ENCODE results near the gene SCO2. TPM values are rescaled to one million over a fixed set of nuclear protein-coding genes. Genes with fewer than 3 reads are reported as not detected.

SCO2 gene
- total and polyA plus RNA-seq, 10 of the 15 experiments (the other 5 are each of a cell fraction or from before 2014, with no cell fraction given), result 0.18 to 16.0 (median 2.4) TPM; not detected in 1

DNA sequence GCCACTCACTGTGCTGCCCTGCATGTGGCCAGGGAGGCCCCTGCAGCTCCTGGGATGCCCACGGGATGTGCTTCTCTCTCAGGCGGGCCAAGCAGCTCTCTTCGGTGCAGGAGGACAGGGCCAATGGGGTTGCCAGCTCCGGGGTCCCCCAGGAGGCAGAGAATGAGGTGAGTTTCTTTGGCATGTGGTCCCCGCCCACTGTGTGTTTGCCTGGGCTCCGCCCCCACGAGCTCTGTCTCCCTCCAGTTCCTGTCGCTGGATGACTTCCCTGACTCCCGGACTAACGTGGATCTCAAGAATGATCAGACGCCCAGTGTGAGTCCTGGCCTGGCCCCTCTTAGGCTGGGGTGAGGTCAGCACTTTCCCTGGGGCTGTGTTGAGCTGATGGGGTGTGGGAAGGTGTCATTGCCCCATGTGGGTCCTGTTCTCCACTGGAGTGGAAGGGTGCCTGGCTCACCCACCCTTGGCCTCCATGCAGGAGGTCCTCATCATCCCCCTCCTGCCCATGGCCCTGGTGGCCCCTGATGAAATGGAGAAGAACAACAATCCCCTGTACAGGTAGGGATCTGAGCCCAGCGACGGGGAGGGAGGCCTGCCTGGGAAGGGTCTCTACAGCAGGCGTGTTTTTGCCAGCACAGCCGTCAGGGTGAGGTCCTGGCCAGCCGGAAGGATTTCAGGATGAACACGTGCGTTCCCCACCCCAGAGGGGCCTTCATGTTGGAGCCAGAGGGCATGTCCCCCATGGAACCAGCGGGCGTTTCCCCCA lies 7.7 kb downstream of the SCO2 start:
- POLR2A ChIA-PET, result interaction anchor here (0.5 kb wide), 1 partner anchor 26 kb away, joined by 3 read pairs; no protein-coding TSS in a partner anchor
- no peaks in the 10 kb centered on the region for H3K9me3 ChIP-seq (replicated peaks; ENCODE audit: control insufficient read depth, insufficient read depth, low read length)
- no peaks in the 10 kb centered on the region; the same call in 1 of the 2 replicates for H3K4me1 ChIP-seq (ENCODE audit: control insufficient read depth, insufficient read depth, low read length)
- CTCF ChIA-PET, result no interaction called here
- H3K9ac ChIP-seq (ENCODE audit: control insufficient read depth, insufficient read depth, low read length), result no peak overlapping the region
- no peak overlapping the region for H3K4me3 ChIP-seq
- SMC1A ChIA-PET (ENCODE audit: uncharacterized antibody, unreplicated experiment), result no interaction called here
- H3K79me2 ChIP-seq (ENCODE audit: control insufficient read depth, insufficient read depth, low read length), result peaks cover 16% of the 10 kb centered on the region
- intact Hi-C loops (cut with micrococcal nuclease; ENCODE audit: unreplicated experiment), result no loop called here
- no peak overlapping the region for H2AFZ ChIP-seq (ENCODE audit: control insufficient read depth, low read depth, low read length)
- H3K4me2 ChIP-seq (ENCODE audit: control insufficient read depth, insufficient read depth), result no peak overlapping the region
- peaks cover 6 to 38% of the 10 kb centered on the region in 2 experiments; a peak in 3 of 4 replicates for H3K36me3 ChIP-seq (ENCODE audit: control insufficient read depth in 2 of 2, insufficient read depth in 2 of 2, low read length in 1 of 2)
- RAD21 ChIA-PET (ENCODE audit: unreplicated experiment), result interaction anchor here (1.3 kb wide), 1 partner anchor 8 kb away, joined by 3 read pairs; no protein-coding TSS in a partner anchor
- no peak overlapping the region for H3K27ac ChIP-seq (ENCODE audit: control insufficient read depth, insufficient read depth)
- BruUV-seq (replicated peaks), result no TSS peak
- FAIRE-seq (no peak), ATAC-seq (no peak), DNase-seq (ENCODE audit: low read depth, low spot score) (no peak)
- 92% methylated on average over 20 of the region's 20 CpGs for WGBS (ENCODE audit: insufficient coverage, insufficient replicate concordance, low lambda C conversion rate, missing lambda C conversion rate)
- no peaks in the 10 kb centered on the region for H3K27me3 ChIP-seq (replicated peaks in 1 of 2; ENCODE audit: control insufficient read depth in 2 of 2, insufficient read depth in 2 of 2, low read length in 1 of 2)
- in situ Hi-C loops (cut with MboI), result no loop called here
- H4K20me1 ChIP-seq (ENCODE audit: control insufficient read depth, insufficient read depth), result no peaks in the 10 kb centered on the region
- TF ChIP-seq PML (IDR thresholded peaks at IDR 0.05; ENCODE audit: low read length), result no peak
- TF ChIP-seq FOS (IDR thresholded peaks at IDR 0.05; ENCODE audit: borderline replicate concordance, extremely low read depth, insufficient read length), result no peak
- TF ChIP-seq FOXM1 (IDR thresholded peaks at IDR 0.05; ENCODE audit: low read depth, low read length), result no peak
- TF ChIP-seq CREB1 (IDR thresholded peaks at IDR 0.05; ENCODE audit: low read depth), result no peak
- no peak for TF ChIP-seq HCFC1 (IDR thresholded peaks at IDR 0.05; ENCODE audit: low read length)

DNA sequence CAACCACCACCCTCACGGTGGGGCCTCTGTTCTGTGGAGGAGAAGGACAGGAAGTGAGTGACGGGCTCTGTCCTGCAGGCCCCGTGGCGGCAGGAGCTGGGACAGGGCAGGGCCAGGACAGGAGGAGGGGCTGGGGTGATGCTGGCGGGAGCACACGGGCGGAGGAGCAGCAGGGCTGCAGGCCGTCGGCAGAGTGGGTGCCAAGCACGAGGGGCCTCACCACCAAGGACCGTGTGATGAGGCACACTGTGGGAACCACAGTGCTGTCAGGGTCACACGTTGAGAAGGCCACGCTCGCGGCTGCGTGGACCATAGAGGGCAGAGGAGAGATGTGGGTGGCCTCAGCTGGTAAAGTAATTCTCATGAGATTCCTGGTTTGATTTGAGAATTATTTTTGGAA lies 8.5 kb downstream of the SCO2 start:
- Histone ChIP-seq H3K79me2 (ENCODE audit: control insufficient read depth, insufficient read depth, low read length) (peaks cover 21% of the 10 kb centered on the region), H3K27me3 (replicated peaks in 1 of 2; ENCODE audit: control insufficient read depth in 2 of 2, insufficient read depth in 2 of 2, low read length in 1 of 2) (no peaks in the 10 kb centered on the region), H3K27ac (ENCODE audit: control insufficient read depth, insufficient read depth) (no peak overlapping the region), H3K4me1 (ENCODE audit: control insufficient read depth, insufficient read depth, low read length) (no peaks in the 10 kb centered on the region; the same call in 1 of the 2 replicates), H3K36me3 (ENCODE audit: control insufficient read depth in 2 of 2, insufficient read depth in 2 of 2, low read length in 1 of 2) (peaks cover 5 to 31% of the 10 kb centered on the region in 2 experiments; a peak in 3 of 4 replicates), H4K20me1 (ENCODE audit: control insufficient read depth, insufficient read depth) (no peaks in the 10 kb centered on the region), H2AFZ (ENCODE audit: control insufficient read depth, low read depth, low read length) (no peak overlapping the region), H3K4me3 (no peak overlapping the region), H3K9ac (ENCODE audit: control insufficient read depth, insufficient read depth, low read length) (no peak overlapping the region), H3K4me2 (ENCODE audit: control insufficient read depth, insufficient read depth) (no peak overlapping the region), H3K9me3 (replicated peaks; ENCODE audit: control insufficient read depth, insufficient read depth, low read length) (no peaks in the 10 kb centered on the region)
- WGBS (ENCODE audit: insufficient coverage, insufficient replicate concordance, low lambda C conversion rate, missing lambda C conversion rate), result 85% methylated on average over 16 of the region's 16 CpGs
- TF ChIP-seq CEBPB (IDR thresholded peaks at IDR 0.05; ENCODE audit: borderline replicate concordance in 1 of 2, low read depth in 2 of 2, low read length in 2 of 2) (no peak), POLR2AphosphoS5 (IDR thresholded peaks at IDR 0.05; ENCODE audit: low read length) (0 out of 2 replicates have a peak, but pooled peaks have one; percentile 1), ELK1 (IDR thresholded peaks at IDR 0.05; ENCODE audit: low read depth, low read length) (no peak)
- ChIA-PET SMC1A (ENCODE audit: uncharacterized antibody, unreplicated experiment) (no interaction called here), POLR2A (interaction anchor here (0.5 kb wide), 1 partner anchor 26 kb away, joined by 3 read pairs; no protein-coding TSS in a partner anchor), CTCF (no interaction called here), RAD21 (ENCODE audit: unreplicated experiment) (interaction anchor here (1.3 kb wide), 1 partner anchor 9 kb away, joined by 3 read pairs; no protein-coding TSS in a partner anchor)
- in situ Hi-C loops (cut with MboI), result no loop called here
- ATAC-seq (no peak), DNase-seq (ENCODE audit: low read depth, low spot score) (no peak), FAIRE-seq (no peak)
- intact Hi-C loops (cut with micrococcal nuclease; ENCODE audit: unreplicated experiment), result no loop called here
- BruUV-seq (replicated peaks), result no TSS peak

Data from GM12878 (cell line).